KMS-11 (cell line): ENCODE results near the gene PDE3B.

Experiments used
- H2AFZ ChIP-seq: fragments of 200-600 bp; sonication (generic); 2 replicates; pipeline ENCODE4 v1.6.1; 2016; ENCODE audit warnings: antibody characterized with exemption, mixed run types, low read depth
- H3K27ac ChIP-seq: fragments of 200-600 bp; sonication (generic); 2 replicates; pipeline ENCODE4 v1.6.1; 2016; ENCODE audit warnings: mild to moderate bottlenecking, mixed run types
- H3K27me3 ChIP-seq: fragments of 200-600 bp; sonication (generic); 2 replicates; pipeline ENCODE4 v1.6.1; 2017; ENCODE audit warnings: mild to moderate bottlenecking, low read depth, mixed run types, moderate library complexity; ENCODE audit not compliant: insufficient read depth
- H3K36me3 ChIP-seq: fragments of 200-600 bp; sonication (generic); 2 replicates; pipeline ENCODE4 v1.6.1; 2017; ENCODE audit warnings: mild to moderate bottlenecking, mixed run types; ENCODE audit not compliant: insufficient read depth
- H3K4me1 ChIP-seq: fragments of 200-600 bp; sonication (generic); 2 replicates; pipeline ENCODE4 v1.6.1; 2016; ENCODE audit warnings: mild to moderate bottlenecking, low read depth, mixed run types; ENCODE audit not compliant: poor library complexity, severe bottlenecking
- H3K4me2 ChIP-seq: fragments of 200-600 bp; sonication (generic); 2 replicates; pipeline ENCODE4 v1.7.0; 2016; ENCODE audit warnings: mild to moderate bottlenecking, mixed run types
- H3K4me3 ChIP-seq: fragments of 200-600 bp; sonication (generic); IDR thresholded peaks from 2 replicates; pipeline ENCODE4 v1.6.1; 2017; ENCODE audit warnings: low read depth, low read length, mixed read lengths; ENCODE audit not compliant: insufficient read depth
- H3K79me2 ChIP-seq: fragments of 200-600 bp; sonication (generic); 2 replicates; pipeline ENCODE4 v1.6.1; 2016; ENCODE audit warnings: low read depth, mixed run types; ENCODE audit not compliant: insufficient read depth
- H3K9ac ChIP-seq: fragments of 200-600 bp; sonication (generic); 2 replicates; pipeline ENCODE4 v1.6.1; 2016; ENCODE audit warnings: mild to moderate bottlenecking, mixed run types
- H4K20me1 ChIP-seq: fragments of 200-600 bp; sonication (generic); 2 replicates; pipeline ENCODE4 v1.6.1; 2016; ENCODE audit warnings: mild to moderate bottlenecking, mixed run types; ENCODE audit not compliant: insufficient read depth
- CTCF ChIP-seq: fragments of 200-600 bp; sonication (generic); conservative IDR thresholded peaks from 2 replicates; pipeline ENCODE4 v1.6.1; 2017; ENCODE audit warnings: low read depth, mild to moderate bottlenecking, antibody characterized with exemption, low read length, moderate library complexity, mixed read lengths

Gene PDE3B

GRCh38 chr11:14642873-14643696 is 519 bp upstream of the PDE3B start:
- Histone ChIP-seq H2AFZ (peak overlapping the region; percentile 68; the same call in 1 of the 2 replicates), H3K27ac (peak overlapping the region; percentile 85), H3K9ac (peak overlapping the region; percentile 93), H3K79me2 (peaks cover 93% of the 10 kb centered on the region), H3K4me2 (peak overlapping the region; percentile 94), H4K20me1 (peaks cover 10% of the 10 kb centered on the region), H3K4me1 (peaks cover 46% of the 10 kb centered on the region), H3K4me3 (no peak overlapping the region), H3K36me3 (no peaks in the 10 kb centered on the region), H3K27me3 (no peaks in the 10 kb centered on the region)
- no peak for TF ChIP-seq CTCF

- H3K79me2 ChIP-seq: peaks cover 98% of the 10 kb centered on the region
- H3K36me3 ChIP-seq: no peaks in the 10 kb centered on the region
- no peak for TF ChIP-seq CTCF
- peak overlapping the region; percentile 85 for H3K27ac ChIP-seq
- H3K27me3 ChIP-seq: no peaks in the 10 kb centered on the region
- H4K20me1 ChIP-seq: peaks cover 20% of the 10 kb centered on the region
- peak overlapping the region; percentile 83; the same call in 1 of the 2 replicates for H3K4me2 ChIP-seq
- peak overlapping the region; percentile 31; the same call in 1 of the 2 replicates for H2AFZ ChIP-seq
- no peak overlapping the region for H3K4me3 ChIP-seq
- H3K9ac ChIP-seq: peak overlapping the region; percentile 93
- peaks cover 48% of the 10 kb centered on the region for H3K4me1 ChIP-seq
Observed at GRCh38 chr11:14644226-14645014, 816 bp downstream of the PDE3B start.

- Histone ChIP-seq H2AFZ (no peak overlapping the region), H3K9ac (peak overlapping the region; percentile 93), H3K4me1 (peaks cover 46% of the 10 kb centered on the region), H3K27me3 (no peaks in the 10 kb centered on the region), H3K4me2 (peak overlapping the region; percentile 83), H3K4me3 (no peak overlapping the region), H3K79me2 (peaks cover 98% of the 10 kb centered on the region), H3K36me3 (no peaks in the 10 kb centered on the region), H3K27ac (peak overlapping the region; percentile 85), H4K20me1 (peaks cover 25% of the 10 kb centered on the region)
- no peak for TF ChIP-seq CTCF
Observed at GRCh38 chr11:14645015-14645912, 1.7 kb downstream of the PDE3B start.
